ENCODE data around the gene SCGB1D2. TPM values are rescaled to one million over a fixed set of nuclear protein-coding genes. Genes with fewer than 3 reads are reported as not detected.

Gene SCGB1D2
- polyA plus RNA-seq, 1 donor (not counting 4 experiments of a cell fraction or from before 2014, with no cell fraction given): not detected

- FAIRE-seq (no peak), DNase-seq (ENCODE audit: low read depth, low spot score) (no peak)
- H3K27me3 ChIP-seq (ENCODE audit: control insufficient read depth, extremely low read depth, insufficient read depth, low read length): peaks cover 5% of the 10 kb centered on the region
- TF ChIP-seq EZH2 (IDR thresholded peaks at IDR 0.05; ENCODE audit: low read length) (no peak), CTCF (optimal IDR thresholded peaks at IDR 0.05 in 1 of 3, IDR thresholded peaks at IDR 0.05 in 1 of 3, conservative IDR thresholded peaks at IDR 0.05 in 1 of 3; ENCODE audit: extremely low read depth in 1 of 3, insufficient read depth in 2 of 3, low read length in 3 of 3) (no peak)
- no peaks in the 10 kb centered on the region for H3K9me1 ChIP-seq (ENCODE audit: control insufficient read depth, extremely low read depth, insufficient read depth, low read length)
- H2AFZ ChIP-seq (ENCODE audit: control insufficient read depth, low read length): no peak overlapping the region
- H3K36me3 ChIP-seq (ENCODE audit: control insufficient read depth in 2 of 2, extremely low read depth in 1 of 2, insufficient read depth in 2 of 2, low read length in 2 of 2): no peaks in the 10 kb centered on the region
- no peaks in the 10 kb centered on the region for H3K79me2 ChIP-seq (ENCODE audit: control insufficient read depth, insufficient read depth, low read length)
- dilution Hi-C loops (cut with MboI; ENCODE audit: extremely low pct_ligation_motif_present, low sequenced_read_pairs): no loop called here
- H3K4me3 ChIP-seq (ENCODE audit: control insufficient read depth in 2 of 3, extremely low read depth in 1 of 3, insufficient read depth in 2 of 3, low read depth in 1 of 3, low read length in 3 of 3): no peak overlapping the region
- H3K4me2 ChIP-seq (ENCODE audit: control insufficient read depth, extremely low read depth, insufficient read depth, low read depth, low read length): no peak overlapping the region
- no peak overlapping the region for H3K27ac ChIP-seq (ENCODE audit: control insufficient read depth, insufficient read depth, low read length)
- H3K9ac ChIP-seq (ENCODE audit: control insufficient read depth, extremely low read depth, insufficient read depth, low read length): no peak overlapping the region
- H3K9me3 ChIP-seq (ENCODE audit: control insufficient read depth, low read depth, low read length): no peaks in the 10 kb centered on the region
- H4K20me1 ChIP-seq (ENCODE audit: control insufficient read depth, extremely low read depth, insufficient read depth, low read length): no peaks in the 10 kb centered on the region
- no peaks in the 10 kb centered on the region for H3K4me1 ChIP-seq (ENCODE audit: control insufficient read depth, extremely low read depth, insufficient read depth, low read length)
Observed at GRCh38 chr11:62273789-62274275, 31.8 kb downstream of the SCGB1D2 start.

GRCh38 chr11:62280452-62280851 is 38.4 kb downstream of the SCGB1D2 start:
- H4K20me1 ChIP-seq (ENCODE audit: control insufficient read depth, extremely low read depth, insufficient read depth, low read length): no peaks in the 10 kb centered on the region
- DNase-seq (ENCODE audit: low read depth, low spot score) (no peak), FAIRE-seq (no peak)
- no peak overlapping the region for H3K4me3 ChIP-seq (ENCODE audit: control insufficient read depth in 2 of 3, extremely low read depth in 1 of 3, insufficient read depth in 2 of 3, low read depth in 1 of 3, low read length in 3 of 3)
- H2AFZ ChIP-seq (ENCODE audit: control insufficient read depth, low read length): no peak overlapping the region
- H3K79me2 ChIP-seq (ENCODE audit: control insufficient read depth, insufficient read depth, low read length): no peaks in the 10 kb centered on the region
- H3K9ac ChIP-seq (ENCODE audit: control insufficient read depth, extremely low read depth, insufficient read depth, low read length): no peak overlapping the region
- peaks cover 5% of the 10 kb centered on the region for H3K27me3 ChIP-seq (ENCODE audit: control insufficient read depth, extremely low read depth, insufficient read depth, low read length)
- H3K9me3 ChIP-seq (ENCODE audit: control insufficient read depth, low read depth, low read length): no peaks in the 10 kb centered on the region
- dilution Hi-C loops (cut with MboI; ENCODE audit: extremely low pct_ligation_motif_present, low sequenced_read_pairs): no loop called here
- no peak overlapping the region for H3K27ac ChIP-seq (ENCODE audit: control insufficient read depth, insufficient read depth, low read length)
- no peaks in the 10 kb centered on the region for H3K36me3 ChIP-seq (ENCODE audit: control insufficient read depth in 2 of 2, extremely low read depth in 1 of 2, insufficient read depth in 2 of 2, low read length in 2 of 2)
- no peaks in the 10 kb centered on the region for H3K9me1 ChIP-seq (ENCODE audit: control insufficient read depth, extremely low read depth, insufficient read depth, low read length)
- no peak overlapping the region for H3K4me2 ChIP-seq (ENCODE audit: control insufficient read depth, extremely low read depth, insufficient read depth, low read depth, low read length)
- TF ChIP-seq CTCF (optimal IDR thresholded peaks at IDR 0.05 in 1 of 3, IDR thresholded peaks at IDR 0.05 in 1 of 3, conservative IDR thresholded peaks at IDR 0.05 in 1 of 3; ENCODE audit: extremely low read depth in 1 of 3, insufficient read depth in 2 of 3, low read length in 3 of 3) (no peak), EZH2 (IDR thresholded peaks at IDR 0.05; ENCODE audit: low read length) (no peak)
- H3K4me1 ChIP-seq (ENCODE audit: control insufficient read depth, extremely low read depth, insufficient read depth, low read length): no peaks in the 10 kb centered on the region

Other genes starting within 250 kb of the SCGB1D2 start
- 8.0 to 19.6 TPM (median 12.7 TPM) in 3 replicates for gene INCENP, start 118.2 kb upstream of the SCGB1D2 start, polyA plus RNA-seq
- gene SCGB1D1, start 52.0 kb upstream of the SCGB1D2 start, polyA plus RNA-seq: not detected in 3 replicates
- gene SCGB2A1, start 33.6 kb upstream of the SCGB1D2 start, polyA plus RNA-seq: 0.14 TPM in 1 of 3 replicates, not detected in the others
- gene SCGB2A2, start 27.9 kb downstream of the SCGB1D2 start, polyA plus RNA-seq: not detected in 3 replicates
- not detected in 3 replicates for gene SCGB1D4, start 56.8 kb downstream of the SCGB1D2 start, polyA plus RNA-seq
- 0.05 to 0.25 TPM (median 0.14 TPM) in 3 replicates for gene ASRGL1, start 95.2 kb downstream of the SCGB1D2 start, polyA plus RNA-seq
- not detected in 3 replicates for gene SCGB1A1, start 176.8 kb downstream of the SCGB1D2 start, polyA plus RNA-seq

All from keratinocyte (primary cell).